Raji (cell line): ENCODE data around the gene NCOA4.

Experiments used
- POLR2A ChIP-seq: IDR thresholded peaks from 2 replicates; pipeline ENCODE4 v1.6.1; 2011; ENCODE audit warnings: low read depth, low read length, control low read depth; ENCODE audit not compliant: insufficient read depth

The NCOA4 gene

DNA sequence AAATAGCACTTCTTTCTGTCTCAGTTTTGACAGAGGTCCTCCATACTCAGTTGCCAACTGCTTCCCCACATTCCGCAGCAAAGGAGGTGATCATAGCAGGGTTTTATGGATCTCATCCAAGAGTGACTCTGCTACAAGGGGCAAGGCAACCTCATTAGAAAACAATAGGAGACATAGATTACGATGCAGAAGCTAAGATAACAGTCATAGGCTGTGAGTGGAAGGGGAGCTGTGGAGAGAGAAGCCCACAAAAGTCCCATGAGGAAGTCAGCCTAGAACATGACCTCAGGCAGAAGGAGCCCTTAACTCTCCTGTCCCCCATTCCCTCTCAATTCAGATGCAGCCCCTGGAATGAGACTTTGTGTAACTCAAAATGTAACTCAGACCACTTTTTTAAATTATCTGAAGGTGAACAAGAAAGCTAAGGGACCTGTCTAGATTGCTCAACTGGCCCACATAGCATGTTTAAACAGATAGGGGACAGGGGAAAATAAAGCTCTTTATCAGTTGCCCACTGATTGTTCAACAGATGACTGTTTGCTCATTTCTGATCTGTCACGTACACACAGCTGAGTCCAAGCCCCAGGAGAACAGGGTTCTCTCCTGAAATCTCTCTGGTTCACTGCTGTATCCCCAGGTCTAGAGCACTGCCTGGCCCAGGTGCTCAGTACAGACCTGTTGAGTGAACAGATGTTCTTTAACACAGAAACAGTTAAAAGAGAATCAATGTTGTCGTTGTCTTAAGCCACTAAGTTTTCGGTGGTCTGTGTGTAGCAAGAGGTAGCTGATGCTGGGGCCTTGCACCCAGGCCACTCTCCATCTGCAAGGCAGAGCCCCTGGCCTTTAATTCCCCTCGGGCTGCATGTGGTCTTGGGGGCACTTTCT, 1.5 kb upstream of the NCOA4 start:
- no peak for TF ChIP-seq POLR2A

DNA sequence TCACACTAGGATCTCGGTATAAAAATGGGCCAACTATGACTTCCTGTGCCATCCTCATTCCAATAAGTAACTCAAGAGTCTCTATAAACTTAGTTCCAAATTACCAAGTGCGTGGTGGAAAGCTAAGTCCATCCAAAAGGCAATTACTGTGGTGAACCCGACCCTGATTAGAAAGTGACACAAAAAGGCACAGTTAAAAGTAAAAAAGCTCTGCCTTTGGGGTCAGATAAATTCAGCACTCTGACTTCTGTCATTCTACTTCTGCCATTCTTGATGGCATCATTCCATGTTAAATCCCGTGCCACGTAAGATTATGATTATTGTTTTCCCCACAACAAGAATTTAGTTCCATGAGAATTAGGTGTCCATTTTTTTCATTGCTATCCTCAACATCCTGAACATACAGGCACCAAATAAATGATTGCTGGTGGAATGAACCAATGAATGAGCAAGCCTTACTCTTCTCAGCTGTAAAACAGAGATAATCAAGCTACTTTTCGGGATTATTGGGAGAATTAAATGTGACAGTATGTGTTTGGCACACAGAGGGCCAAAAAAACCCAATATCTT, 877 bp downstream of the NCOA4 start:
- TF ChIP-seq POLR2A, result no peak

DNA sequence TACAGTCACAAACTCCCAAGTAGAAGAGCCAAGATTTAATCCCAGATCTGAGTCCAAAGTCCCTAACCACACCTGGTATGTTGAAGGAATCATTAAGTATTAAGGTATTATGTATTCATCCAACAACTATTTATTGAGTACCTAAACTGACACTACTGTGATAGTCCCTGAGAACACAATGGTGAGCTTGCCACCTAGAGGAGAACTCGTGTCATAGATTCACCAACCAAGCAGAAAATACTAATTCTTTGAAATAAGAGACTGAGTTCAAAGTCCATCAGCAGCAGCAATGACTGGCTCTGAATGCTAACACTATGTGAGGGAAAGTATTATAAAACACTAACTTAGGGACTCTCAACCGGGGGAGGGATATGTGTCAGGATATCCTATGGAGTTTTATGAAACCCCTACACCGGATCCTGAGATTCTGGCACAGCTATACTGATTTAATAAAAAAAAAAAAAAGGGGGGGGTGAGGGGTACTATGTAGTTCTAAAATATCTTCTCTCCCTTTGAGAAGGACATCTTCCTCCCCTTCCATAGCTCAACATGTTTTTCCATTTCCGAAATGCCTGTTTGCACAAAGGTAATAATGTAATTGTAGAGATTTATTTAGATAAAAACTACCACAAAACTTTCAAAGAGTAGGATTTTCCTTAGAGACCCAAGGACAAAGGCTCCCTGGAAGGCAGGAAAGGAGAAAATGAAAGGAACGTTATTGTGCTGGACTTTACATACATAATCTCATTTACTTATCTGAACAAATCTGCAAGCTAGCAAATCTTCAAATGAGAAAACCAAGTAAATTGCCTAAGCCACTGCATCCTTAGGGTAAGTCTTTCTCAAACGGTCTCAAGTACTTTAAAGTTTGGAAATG, 1.6 kb downstream of the NCOA4 start:
- TF ChIP-seq POLR2A, result no peak

DNA sequence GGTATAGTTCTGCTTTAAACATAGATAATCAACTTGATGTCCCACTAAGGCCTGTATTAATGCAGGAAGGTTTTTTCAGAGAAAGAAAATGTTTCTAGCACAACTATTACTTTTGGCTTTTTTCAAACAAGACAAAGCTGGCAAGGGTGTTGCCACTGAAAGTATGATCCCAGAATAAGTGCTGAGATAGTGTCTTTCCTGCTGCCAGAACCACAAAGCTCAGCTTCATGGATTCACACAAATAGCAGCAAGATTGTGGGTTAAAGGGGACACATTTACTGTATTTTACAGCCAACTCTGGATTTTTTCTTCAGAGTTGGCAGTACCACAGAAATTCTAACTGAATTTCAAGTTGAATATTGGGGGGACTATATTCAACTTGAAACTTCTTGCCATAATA, 4.3 kb downstream of the NCOA4 start:
- TF ChIP-seq POLR2A, result no peak

DNA sequence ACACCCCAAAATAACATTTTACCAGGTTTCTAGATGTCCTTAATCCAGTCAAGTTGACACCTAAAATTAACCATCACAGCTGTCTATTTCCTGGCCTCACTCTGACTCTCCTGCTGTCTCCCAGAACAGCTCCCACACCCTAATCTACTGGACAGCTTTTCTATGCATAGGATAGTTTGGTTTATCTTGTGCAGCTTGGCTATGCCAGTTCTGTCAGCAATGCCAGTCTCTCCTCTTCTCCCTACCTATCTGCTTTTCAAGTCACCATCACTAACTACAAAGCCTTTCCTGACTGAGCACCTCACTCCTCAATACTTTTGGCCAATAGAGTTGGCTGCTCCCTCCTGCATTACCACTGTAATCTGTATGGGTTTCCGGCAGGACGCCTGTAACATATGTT, 5.0 kb downstream of the NCOA4 start:
- no peak for TF ChIP-seq POLR2A

DNA sequence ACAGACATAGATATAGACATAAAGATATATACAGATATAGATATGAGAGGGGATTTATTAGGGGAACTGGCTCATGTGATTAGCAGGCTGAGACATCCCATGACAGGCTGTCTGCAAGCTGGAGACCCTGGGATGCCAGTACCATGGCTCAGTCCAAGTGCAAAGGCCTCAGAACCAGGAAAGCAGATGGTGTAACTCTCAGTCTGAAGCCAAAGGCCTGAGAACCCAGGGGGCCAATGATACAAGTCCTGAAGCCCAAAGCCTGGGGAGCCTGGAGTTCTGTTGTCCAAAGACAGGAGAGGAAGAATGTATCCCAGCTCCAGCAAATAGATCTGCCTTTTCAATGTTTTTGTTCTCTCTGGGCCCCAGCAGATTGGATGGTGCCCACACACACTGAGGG, 5.5 kb downstream of the NCOA4 start:
- no peak for TF ChIP-seq POLR2A

DNA sequence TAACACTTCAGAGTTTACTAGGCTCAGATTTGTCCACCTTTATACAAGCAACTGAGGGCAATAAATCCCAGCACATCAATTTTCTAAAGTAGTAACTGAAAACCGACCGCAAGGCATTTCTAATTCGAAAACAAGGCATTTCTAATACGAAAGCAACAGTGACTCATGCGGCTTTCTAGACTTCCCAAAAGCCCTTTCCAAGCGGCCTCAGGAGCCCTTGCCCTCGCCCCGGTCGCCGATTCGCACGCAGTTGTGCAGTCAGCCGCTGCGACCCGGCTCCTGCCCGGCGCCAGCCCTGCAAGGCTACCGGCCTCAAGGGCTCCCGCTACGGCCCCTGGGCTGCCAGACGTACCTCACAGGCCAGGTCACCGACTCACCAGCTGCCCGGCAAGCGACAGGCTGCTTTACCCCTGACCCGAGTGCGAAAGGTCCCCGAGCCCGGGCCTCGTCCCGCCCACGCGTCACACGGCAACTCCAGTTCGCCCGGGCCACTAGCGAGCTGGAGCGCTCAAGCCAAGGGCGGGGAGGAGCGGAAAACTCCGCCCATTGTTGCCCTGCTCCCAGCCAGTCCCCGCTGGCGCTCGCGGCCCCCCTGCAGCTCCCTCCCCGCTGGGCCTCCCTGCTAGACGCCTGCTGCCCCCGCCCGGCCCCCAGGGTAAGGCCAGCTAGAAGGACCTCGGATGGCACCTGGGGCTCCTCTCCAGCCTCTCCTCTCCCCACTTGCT, 7.3 kb downstream of the NCOA4 start:
- TF ChIP-seq POLR2A, result no peak

DNA sequence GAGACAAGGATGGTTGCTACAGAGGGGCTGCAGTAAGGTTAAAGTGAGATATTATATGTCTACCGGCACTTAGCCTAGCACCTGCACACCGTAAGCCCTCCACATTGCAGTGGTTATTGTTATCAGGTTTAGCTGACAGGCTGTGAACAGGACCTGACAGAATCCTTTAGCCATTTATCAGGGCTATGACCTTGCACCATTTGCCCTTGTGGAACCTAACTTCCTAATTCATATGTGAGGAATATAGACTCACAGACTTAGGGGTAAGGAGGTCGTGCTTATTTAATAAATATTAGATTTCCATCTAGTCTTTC, 10.1 kb downstream of the NCOA4 start:
- no peak for TF ChIP-seq POLR2A

DNA sequence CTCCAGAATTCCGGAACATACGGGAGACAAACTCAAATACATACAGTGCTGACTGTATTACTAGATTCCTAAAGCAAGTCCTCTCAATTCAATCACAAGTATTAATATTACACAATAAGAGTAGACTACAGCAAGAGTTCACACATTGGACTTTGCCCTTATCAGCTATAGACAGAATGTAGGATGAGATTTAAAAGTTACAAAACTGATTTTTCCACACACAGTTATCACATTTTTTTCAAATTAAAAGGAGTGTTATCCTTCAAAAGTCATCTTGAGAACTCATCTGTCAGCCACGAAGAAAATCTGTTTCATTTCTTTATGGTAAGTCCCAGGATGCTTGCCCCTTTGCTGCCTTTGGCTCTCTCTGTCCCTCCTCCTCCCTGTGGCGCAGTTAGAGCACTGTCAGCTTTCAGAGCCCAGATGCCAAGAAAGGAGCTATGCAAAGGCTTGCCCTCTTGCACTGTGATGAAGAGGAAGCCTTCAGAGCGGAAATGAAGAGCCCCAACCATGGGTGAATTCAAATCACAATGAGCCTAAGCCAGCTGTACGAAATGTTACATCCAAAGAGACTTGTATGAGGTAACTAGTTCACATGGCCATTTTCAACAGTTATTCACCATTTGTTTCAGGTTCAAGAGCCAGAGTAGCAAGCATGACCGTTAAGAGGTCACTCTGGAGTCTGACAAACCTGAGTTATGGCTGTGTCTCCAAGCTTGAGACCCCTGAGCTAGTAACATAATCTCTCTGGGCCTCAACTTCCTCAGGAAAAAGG, 10.7 kb downstream of the NCOA4 start:
- no peak for TF ChIP-seq POLR2A

DNA sequence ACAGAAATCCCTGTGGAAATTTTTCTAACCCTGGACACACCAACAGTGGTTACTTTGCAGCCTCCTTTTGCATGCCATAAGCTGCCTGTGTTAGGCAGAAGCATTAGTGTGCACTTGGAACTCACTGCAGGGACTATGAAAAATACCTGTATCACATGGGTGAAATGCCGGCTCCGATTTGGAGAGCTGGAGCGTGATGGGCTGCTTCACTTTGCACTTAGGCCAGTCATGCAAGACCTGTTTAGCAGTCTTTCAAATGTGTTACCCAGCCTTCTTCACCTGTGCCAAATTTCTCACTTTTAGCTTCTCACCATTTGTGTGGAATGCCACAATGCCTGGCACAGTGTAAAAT, 11.3 kb downstream of the NCOA4 start:
- TF ChIP-seq POLR2A, result no peak

DNA sequence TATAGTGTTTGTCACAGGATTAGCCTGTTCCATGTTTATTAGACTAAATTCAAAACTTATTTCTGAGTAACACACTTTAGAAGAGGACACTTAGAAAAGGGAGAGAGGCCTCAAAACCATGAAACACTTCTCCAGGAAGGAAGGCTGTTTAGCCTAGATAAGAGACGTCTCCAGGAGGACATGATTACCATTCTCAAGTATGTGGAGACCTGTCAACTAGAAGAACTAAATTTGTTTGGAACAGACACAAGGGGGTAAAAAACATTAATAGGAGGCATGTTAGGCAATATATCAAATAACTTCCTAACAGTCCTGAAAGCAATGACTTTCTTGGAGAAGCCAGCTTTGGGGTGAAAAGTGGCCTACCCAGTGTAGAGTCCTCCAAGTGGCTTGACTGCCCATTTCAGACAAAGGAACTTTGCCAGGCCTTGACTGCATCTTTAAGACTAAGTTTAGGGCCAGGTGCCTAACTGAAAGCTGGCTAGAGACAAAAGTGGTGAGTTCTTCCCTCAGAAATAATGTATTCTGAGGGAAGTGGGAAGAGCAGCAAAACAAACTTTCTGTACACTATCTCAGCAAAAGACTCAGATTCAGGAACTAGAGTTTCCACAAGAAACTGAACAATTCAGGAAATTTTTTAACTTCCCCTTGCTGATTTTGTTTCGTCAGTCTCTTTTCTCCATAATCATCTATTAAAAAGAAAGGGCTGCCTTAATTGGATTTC, 11.8 kb downstream of the NCOA4 start:
- no peak for TF ChIP-seq POLR2A

DNA sequence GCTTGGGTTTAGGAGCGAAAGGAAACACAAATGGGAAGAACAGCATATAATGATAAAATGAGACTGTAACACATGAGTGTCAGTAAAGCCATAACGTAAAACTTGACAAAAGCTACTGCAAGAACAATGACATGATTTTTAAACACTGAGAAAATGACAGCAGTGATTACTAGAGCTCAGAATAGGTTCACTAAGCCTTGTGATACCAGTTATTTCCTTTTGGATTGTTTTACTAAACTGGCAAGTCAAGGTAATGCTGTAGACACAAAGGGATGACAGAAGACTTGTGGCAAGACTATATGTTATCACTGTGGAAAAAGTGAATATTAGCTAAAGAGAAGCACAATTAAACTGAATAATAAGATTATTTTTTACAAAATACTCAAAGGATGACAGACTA, 12.7 kb downstream of the NCOA4 start:
- no peak for TF ChIP-seq POLR2A

DNA sequence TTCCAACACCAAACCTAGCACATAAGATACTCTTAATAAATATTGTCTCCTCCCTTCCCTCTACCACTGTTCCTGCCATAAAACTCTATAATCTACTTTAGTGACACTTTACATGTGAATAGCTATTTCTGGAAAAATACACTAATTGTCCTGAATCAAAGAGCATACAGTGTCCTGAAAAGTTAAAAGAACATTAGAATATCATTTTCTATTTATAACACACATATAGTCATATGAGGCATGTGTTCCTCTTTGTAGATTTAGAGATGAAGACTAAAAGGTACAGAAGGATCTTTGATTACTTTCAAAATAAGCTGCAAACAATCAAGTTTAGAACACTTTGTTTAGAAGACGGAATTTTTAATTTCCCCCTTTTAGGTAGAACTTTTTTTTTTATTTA, 13.6 kb downstream of the NCOA4 start:
- no peak for TF ChIP-seq POLR2A

DNA sequence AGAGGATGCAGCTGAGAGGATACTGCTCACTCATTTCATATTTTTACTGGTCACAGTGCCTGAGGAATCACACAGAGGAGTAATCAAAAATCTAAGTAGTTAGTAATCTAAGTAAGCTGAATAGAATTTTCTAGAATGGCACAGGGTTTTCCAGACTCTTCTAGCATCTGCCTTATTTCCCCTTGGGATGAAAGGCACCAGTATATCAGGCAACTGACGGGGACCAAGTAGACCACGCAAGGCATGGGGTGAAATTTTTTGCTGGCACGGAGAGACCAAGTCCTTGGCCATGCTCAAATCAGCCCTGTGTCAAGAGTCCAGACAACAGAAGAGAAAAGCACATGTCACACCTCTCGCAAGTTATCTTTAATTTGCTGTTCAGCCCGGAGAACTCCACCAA, 14.2 kb downstream of the NCOA4 start:
- TF ChIP-seq POLR2A, result no peak
